HL-60 (cell line): ENCODE measurements around the gene PSAP.

Experiments
- CTCF ChIP-seq: IDR thresholded peaks from one replicate; pipeline ENCODE4 v1.5.1; 2011; ENCODE audit warnings: low read length, control low read depth, inconsistent platforms; ENCODE audit not compliant: insufficient read depth
- GABPA ChIP-seq: IDR thresholded peaks from 2 replicates; pipeline ENCODE4 v1.6.1; 2012; ENCODE audit warnings: low read depth

GRCh38 chr10:71782221-71782916 lies 68.7 kb downstream of the PSAP start:
- TF ChIP-seq GABPA (no peak), CTCF (no peak)
